HPDE6-E6E7 (cell line): ENCODE results near the gene CXCL14.
"Not testable (repeated sequence)": the region's sequence is repeated elsewhere in the genome, so short reads cannot be mapped to it uniquely, and the experiment has no call there.

ENCODE experiments used
- DNase-seq: peaks from one replicate; pipeline ENCODE4 v3.0.0; 2011; ENCODE audit warnings: missing footprints; ENCODE audit errors: extremely low spot score

CXCL14 gene

DNA sequence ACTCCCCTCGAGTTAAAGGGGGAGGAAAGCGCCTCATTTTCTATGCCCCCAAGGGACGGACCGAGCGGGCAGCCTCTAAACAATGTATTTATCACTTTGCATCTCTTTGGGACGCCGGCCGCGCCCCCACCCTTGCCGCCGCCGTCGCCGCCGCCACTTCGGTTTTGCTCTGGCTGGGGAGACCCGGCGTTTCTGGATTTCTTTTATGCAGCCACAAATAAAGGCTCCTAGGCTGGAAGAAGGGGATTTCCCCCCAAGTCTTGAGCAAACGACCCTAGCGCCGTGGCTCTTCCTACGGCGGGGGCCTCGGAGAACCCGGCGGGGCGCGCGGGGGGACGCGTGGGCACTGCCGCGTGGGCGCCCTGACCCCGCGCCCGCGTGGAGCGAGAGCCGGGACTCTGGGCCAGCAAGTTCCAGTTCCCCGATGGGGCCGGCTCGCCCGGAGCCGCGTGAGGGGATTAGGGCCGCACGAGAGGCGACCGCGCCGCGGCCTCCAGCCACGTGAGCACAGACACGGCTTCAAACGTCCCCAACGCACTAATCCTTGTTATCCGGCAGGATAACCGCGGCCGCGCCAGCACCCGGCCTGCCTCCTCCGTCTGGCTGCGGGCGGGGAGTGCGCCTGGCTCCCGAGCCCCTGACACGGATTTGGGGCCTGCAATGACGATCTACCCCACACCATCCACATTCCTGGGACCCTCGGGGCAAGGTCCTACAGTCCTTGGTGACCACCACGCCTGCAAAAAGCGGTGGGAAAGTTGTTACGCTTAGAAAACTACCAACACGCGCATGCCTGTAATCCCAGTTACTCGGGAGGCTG lies 35.1 kb downstream of the CXCL14 start:
- no peak for DNase-seq

DNA sequence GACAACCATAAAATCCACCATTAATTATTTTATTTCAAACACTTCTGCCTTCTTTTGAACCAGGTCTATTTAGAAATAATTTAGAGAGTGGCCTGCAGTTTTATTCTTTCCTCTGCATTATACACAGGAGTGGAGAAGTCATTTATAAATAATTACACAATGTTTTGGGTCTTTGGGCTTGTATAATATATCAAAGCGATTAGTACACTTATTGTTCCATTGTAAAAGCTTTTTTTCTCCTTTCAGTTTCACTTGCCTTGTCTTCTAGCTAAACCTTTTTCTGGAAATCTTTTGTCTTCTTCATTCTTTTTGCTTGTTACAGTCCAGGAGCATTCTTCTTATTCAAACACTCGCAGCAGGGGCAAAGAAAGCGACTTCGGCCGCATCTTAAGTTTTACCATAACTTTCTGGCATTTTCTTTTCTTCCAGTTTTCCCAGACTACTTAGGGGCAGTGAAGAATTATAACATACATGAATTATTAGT lies 35.7 kb downstream of the CXCL14 start:
- no peak for DNase-seq

DNA sequence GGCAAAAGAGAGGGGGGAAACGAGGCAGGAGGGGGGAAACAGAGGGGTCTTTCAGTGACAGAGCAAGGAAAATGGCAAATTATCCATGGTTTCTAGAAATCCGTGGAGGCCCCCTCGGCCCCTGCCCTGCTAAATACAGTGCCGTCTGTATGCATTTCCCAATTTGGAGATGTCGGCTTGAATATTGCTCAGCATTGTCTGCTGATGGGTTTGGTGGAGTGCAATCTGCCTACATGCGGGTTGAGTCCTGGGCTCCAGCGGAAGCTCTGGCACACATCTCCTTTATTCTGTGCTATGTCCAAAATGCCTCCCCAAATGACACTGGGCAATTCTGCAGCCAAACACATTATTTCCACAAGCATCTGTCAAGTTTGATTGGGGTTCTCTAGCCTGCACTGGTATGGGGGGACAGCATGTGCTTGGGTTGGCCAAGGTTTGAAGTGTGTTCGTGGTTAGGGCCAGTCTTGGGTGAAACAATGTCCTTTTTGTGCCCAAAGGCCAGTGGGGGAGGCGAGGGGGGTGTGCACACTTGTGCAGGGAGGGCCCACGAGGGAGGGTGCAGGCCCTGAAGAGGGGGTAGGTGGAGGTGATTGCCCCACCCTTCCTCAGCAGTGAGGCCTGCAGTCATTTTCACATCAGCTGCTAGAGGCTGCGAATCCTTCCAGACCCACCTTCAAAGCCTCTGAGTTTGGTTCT lies 36.8 kb downstream of the CXCL14 start:
- no peak for DNase-seq

DNA sequence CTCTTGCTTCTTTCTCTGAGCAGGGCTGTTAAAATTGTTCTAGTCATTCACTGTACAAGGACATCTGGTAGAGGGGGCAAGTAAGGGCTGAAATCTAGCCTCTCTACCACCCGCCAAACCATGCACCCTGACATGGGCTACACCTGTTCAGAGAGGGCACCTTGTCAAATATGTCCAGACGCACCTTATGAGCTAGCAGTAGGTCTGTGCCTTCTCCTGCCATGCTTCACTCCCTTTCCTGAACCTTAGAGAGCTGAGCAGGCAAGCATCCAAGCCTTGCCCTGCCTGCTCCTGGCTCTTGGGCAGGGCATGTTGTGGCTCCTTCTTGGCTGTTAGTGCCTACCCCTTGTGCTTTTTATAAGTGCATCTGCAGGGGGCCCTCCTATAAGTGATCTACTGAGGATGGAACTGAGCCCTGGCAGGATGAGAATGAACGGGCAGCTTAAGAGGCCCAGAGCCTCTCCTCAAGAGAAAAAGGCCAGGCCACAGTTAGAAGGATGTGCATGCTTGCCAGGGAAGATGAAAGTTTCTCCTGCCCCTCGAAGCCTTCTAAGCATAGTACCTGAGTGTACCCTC lies 39.3 kb downstream of the CXCL14 start:
- no peak for DNase-seq

DNA sequence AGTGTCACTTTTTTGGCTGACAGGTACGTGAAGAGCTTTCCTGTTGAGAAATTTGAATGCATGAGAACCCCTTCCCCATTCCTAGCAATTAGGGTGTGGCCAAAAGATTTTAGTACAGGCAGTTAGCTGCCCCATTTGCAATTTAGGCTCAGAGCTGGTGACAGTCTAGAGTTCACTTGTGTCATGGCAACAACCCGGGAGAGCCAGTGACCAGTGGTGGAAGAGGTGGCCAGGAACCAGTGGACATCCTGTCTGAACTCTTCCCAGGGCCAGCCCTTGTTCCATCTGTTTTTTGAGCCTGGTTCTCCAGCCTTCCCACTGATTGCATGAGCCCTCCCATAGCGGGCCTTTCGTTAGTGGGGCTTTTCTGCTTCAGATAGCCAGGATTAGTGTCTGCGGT lies 40.5 kb downstream of the CXCL14 start:
- no peak for DNase-seq

DNA sequence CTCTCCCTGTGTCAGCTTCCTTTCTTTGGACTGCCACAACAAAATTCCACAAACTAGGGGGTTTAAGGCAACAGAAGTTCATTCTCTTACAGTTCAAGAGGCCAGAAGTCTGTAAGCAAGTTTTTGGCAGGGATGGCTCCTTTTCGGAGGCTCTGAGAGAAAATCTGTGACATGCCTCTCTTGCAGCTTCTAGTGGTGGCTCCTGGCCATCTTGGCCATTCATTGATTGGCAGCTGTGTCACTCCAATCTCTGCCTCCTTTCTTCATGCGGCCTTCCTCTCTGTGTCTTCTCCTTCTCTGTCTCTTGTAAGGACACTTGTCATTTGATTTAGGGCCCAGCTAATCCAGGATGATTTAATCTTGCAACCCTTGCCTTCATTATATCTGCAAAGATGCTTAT lies 41.0 kb downstream of the CXCL14 start:
- DNase-seq = no peak

DNA sequence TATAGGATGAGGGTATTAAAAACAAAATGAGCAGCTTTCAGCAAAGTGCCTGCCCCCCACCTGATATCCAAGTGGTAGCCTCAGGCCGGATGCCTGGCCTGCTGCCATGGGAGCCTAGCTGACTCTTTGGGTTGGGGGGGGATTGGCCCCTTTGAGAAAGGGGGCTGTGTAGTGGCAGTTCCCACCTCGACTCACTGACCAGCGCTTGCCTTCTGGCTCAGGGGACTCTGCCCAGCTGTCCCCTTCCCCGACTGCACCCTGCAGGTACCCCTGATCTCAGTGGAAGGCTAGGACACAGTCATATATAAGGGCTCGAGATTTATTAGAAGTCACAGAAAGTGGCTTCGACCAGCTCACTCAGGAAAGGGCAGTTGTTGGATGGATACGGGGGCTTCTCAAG lies 41.5 kb downstream of the CXCL14 start:
- no peak for DNase-seq

DNA sequence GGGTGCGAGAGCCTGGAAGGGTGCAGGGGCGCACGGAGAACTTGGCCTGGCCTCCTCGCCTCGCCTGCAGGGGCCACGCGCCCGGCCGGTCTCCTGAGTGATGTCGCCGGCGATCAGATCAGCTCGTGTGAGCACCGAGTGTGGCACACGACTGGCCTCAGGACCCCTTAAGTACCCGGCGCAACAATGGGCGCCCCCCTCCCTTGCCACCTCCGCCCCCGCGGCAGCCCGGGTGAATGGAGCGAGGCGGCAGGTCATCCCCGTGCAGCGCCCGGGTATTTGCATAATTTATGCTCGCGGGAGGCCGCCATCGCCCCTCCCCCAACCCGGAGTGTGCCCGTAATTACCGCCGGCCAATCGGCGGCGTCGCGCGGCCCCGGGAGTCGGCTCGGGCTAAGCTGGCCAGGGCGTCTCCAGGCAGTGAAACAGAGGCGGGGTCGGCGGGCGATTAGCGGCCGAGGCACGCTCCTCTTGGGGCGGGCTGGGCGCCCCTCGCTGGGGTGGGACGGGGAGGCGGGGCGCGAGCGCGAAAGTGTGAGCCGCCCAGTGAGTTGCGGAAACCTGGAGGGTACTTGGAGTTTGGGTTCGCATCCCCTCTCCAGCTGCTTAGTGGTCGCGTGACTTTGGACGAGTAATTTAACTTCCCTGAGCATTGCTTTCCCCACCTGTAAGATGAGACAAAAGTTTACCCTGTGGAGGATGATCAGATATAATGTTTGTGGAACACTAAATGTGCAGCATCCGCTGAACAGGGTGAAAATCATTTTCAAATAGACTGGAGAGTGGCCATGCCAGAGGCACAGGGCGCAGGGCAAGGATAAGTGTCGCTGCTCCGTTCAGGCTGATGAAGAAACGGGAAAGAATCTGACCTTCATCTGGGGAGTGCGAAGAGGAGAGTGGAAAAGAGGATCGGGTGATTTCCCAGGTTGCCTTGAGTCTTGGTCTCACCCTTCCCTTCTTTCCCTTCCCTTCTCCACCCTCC lies 42.7 kb downstream of the CXCL14 start, which contains the start of gene NEUROG1:
Gene NEUROG1 (minus strand): TSS at position 145 of the 982 bp plus-strand sequence. CDS start 274 bp downstream, outside the sequence.
- DNase-seq = no peak

DNA sequence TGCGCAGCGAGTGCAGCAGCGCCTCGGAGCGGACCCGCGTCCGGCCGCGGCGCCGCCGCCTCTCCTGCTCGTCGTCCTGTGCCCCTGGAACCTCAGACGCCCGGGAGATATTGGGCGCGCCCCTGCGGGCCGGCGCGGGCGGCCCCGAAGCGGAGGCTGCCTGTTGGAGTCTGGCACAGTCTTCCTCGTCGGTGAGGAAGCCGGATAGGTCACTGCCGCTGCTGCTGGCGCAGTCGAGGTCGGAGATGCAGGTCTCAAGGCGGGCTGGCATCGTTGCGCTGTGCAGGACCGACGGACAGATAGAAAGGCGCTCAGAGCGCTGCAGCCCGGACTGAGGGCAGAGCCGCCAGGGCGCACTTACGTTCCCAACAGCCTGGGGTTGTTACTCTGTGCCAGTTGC lies 43.4 kb downstream of the CXCL14 start:
- no peak for DNase-seq

DNA sequence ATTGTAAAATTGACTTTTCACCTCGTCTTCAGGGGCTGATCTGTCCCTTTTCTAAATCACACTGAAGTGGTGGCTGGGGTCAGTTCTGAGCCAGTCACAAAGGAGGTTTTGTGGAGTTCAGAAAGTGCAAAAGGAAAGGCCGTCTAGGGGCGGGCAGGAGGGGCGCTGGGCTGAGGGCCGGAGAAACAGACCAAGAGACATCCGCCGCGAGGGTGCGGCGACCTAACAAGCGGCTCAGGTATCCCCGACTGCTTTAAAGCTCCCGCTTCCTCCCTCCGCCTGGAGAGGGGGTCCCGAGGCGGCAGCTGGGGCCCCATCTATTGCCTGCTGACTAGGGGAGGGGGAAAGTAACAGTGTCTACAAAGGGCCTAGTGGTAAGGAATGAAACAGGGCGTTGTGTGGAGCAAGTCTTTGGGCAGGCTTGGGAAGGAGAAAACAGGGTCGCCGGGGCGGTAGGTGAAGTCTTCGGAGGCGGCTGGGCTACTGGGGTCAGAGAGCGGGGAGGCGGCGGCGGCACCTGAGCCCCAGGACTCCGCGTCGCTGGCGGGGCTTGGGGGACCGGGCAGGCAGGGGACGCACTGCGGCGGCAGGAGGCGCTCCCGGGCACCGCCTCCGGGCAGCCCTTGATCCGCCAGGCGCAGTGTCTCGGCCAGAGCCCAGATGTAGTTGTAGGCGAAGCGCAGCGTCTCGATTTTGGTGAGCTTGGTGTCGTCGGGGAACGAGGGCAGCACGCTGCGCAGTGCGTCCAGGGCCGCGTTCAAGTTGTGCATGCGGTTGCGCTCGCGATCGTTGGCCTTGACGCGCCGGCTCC lies 44.0 kb downstream of the CXCL14 start:
- no peak for DNase-seq

DNA sequence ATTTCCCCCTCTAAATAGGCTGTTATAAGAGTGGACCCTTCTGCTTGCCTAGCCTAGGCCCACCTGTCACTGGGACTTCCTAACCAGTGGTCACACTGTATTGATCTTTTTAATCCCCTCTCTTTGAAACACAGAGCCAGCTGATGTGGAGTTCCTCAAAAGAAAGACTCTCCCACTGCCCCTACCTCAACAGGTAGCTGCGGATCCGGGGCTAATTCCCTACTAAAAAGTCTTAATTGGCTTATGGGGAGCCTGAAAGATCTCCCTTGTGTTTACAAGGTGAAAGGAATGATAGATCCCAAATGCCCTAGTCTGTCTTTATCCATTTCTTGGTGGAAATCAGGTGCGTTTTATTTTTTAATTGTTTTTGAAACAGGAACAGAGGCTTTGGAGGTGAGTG lies 45.0 kb downstream of the CXCL14 start:
- no peak for DNase-seq

DNA sequence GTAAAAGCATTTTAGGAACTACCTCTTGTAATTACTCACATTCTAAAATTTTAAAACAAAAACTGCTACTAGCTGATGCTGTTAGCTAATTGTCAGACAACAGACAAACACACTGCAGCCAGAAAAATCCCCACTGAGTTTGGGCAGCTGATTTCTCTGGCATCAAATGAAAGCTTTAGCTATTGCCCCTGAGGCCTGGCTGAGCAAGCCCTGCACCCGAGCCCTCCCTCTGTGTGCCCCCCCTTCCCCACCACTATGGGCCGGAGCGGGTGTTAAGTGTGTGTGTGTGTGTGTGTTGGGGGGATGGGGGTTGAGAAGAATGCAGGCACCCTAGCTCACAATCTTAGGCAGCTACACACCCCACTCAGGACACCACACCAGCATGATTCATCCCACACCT lies 45.5 kb downstream of the CXCL14 start:
- DNase-seq = no peak

DNA sequence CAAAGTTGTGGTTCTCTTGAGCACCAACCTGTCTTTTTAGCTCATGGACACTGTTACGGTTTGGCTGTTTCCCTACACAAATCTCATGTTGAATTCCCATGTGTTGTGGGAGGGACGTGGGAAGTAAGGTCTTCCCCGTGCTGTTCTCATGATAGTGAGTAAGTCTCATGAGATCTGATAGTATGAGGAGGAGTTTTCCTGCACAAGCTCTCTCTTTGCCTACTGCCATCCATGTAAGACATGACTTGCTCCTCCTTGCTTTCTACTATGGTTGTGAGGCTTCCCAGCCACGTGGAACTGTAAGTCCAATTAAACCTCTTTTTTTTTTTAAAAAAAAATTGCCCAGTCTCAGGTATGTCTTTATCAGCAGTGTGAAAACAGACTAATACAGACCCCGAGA lies 49.2 kb downstream of the CXCL14 start:
- not testable (repeated sequence) for DNase-seq

DNA sequence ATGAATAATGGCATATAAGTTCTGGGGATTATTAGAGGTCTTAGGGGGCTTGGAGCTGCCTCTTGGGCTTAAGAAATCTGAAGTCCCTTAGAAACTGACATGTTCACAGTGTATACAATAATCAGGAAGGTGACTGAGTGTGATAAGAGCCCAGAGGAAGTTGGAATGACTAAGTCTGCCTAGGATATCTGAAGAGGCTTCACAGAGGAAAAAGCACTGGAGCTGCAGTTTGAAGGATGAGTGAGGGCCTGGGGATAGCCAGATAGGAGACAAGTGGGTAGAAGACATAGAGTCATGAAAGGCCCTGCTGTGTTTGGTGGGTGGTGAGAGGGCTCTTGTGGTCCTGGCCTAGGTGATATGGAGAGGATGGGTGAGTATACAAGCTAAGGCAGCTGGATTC lies 51.9 kb downstream of the CXCL14 start:
- DNase-seq = no peak

DNA sequence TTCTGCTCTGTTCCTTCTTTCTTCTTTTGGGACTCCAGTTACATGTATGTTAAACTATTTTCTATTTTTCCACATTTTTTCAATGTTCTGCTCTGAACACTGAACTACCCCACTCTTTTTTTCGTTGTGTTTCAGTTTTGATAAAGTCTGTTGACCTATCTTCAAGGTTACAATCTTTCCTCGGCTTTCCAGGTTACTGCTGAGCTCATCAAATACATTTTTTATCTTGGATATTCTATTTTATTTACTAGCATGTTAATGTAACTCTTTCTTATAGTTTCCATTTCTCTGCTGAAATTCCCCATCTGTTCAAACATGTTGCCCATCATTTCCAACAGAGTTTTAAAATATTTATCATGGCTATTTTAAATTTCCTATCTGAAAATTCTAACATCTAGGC lies 56.8 kb downstream of the CXCL14 start:
- DNase-seq = no peak
